ENCODE measurements around the gene ITGA11. TPM values are rescaled to one million over a fixed set of nuclear protein-coding genes. Genes with fewer than 3 reads are reported as not detected.

The ITGA11 gene
- total and polyA plus RNA-seq, 2 donors (not counting 1 experiment from before 2014, with no cell fraction given) = not detected

DNA sequence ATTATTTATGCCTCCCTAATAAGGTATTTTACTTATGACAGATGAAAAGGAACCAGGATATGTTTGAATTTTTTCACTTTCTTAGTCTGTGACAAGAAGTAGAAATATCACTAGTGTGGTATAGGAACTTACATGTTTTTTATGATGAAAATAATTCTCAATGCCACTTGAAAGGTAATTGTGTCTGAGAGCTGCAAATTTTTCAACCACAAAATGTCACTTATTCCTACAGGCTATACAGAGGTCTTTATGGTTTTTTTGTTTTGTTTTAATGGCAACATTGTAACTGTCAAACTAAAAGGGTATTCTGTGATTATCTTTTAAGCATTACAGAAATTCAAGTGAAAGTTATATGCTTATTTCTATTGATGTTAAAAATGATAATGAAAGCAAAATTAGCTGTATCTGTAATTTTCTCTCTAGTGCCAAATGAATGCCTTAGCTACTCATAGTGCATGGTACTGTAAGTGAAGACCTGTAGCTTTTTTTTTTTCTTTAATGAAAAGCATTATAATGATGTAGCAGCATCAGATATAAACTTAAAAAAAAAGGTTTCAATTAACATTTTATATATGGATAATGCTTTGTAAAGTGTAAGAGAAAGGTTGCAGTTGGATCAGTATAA is 139.7 kb downstream of the ITGA11 start:
- ATAC-seq (ENCODE audit: low read depth) (no peak), DNase-seq (no peak)
- Mint-ChIP-seq H3K9me3 (ENCODE audit: insufficient read depth) (no peaks in the 10 kb centered on the region), H3K27ac (no peak overlapping the region), H3K27me3 (no peaks in the 10 kb centered on the region), H3K4me3 (no peak overlapping the region), H3K4me1 (peaks cover 18% of the 10 kb centered on the region)
- ChIA-PET POLR2A (interaction anchor here (1.6 kb wide), 1 partner anchor 14 kb away, joined by 5 read pairs; no protein-coding TSS in a partner anchor), CTCF (interaction anchor here (1.7 kb wide), 1 partner anchor 14 kb away, joined by 5 read pairs; no protein-coding TSS in a partner anchor)
- H3K4me3 ChIP-seq (ENCODE audit: control extremely low read depth in 1 of 5, extremely low read depth in 1 of 5, insufficient read depth in 1 of 5, low read depth in 2 of 5, low read length in 4 of 5) = no peak overlapping the region
- no peak overlapping the region for H3K27ac ChIP-seq (ENCODE audit: low read length in 2 of 2)
- peaks cover 49% of the 10 kb centered on the region for H4K20me1 ChIP-seq (ENCODE audit: control insufficient read depth, insufficient read depth, low read length, poor library complexity, severe bottlenecking)
- H3K9ac ChIP-seq (ENCODE audit: low read length) = no peak overlapping the region
- no peaks in the 10 kb centered on the region for H3K27me3 ChIP-seq (replicated peaks in 1 of 4; ENCODE audit: control extremely low read depth in 1 of 4, control insufficient read depth in 3 of 4, insufficient read depth in 4 of 4, low read length in 3 of 4)
- H3K36me3 ChIP-seq (replicated peaks in 1 of 2; ENCODE audit: control extremely low read depth in 1 of 2, control insufficient read depth in 1 of 2, extremely low read depth in 1 of 2, insufficient read depth in 2 of 2, low read length in 1 of 2) = peaks cover 11 to 31% of the 10 kb centered on the region in 2 experiments
- H2AFZ ChIP-seq (ENCODE audit: insufficient read depth, low read depth, low read length, poor library complexity, severe bottlenecking) = no peak overlapping the region
- no peaks in the 10 kb centered on the region for H3K4me1 ChIP-seq (ENCODE audit: control insufficient read depth in 2 of 2, insufficient read depth in 2 of 2, low read length in 2 of 2)
- H3K9me3 ChIP-seq (ENCODE audit: control extremely low read depth in 1 of 3, control insufficient read depth in 2 of 3, insufficient read depth in 1 of 3, low read length in 2 of 3) = no peaks in the 10 kb centered on the region
- peaks cover 58% of the 10 kb centered on the region for H3K79me2 ChIP-seq (ENCODE audit: control insufficient read depth, insufficient read depth, low read length)
- TF ChIP-seq EZH2 (IDR thresholded peaks at IDR 0.05; ENCODE audit: borderline replicate concordance, insufficient read depth, low read depth, low read length, poor library complexity, severe bottlenecking) = no peak
- TF ChIP-seq CTCF (IDR thresholded peaks at IDR 0.05) = no peak
- H3K4me2 ChIP-seq (replicated peaks; ENCODE audit: low read depth, low read length, poor library complexity, severe bottlenecking) = no peak overlapping the region
- intact Hi-C loops (cut with micrococcal nuclease) = no loop called here

DNA sequence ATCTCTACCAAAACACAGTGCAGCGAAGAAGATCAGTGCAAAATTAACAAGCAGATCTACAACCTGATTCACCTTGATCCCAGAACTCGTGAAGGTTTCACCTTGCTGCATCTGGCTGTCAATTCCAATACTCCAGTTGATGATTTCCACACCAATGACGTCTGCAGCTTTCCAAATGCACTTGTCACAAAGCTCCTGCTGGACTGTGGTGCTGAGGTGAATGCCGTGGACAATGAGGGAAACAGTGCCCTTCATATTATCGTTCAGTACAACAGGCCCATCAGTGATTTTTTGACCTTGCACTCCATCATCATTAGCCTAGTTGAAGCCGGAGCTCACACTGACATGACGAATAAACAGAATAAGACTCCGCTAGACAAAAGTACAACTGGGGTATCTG is 141.2 kb downstream of the ITGA11 start:
- Histone ChIP-seq H4K20me1 (ENCODE audit: control insufficient read depth, insufficient read depth, low read length, poor library complexity, severe bottlenecking) (peaks cover 61% of the 10 kb centered on the region), H3K4me2 (replicated peaks; ENCODE audit: low read depth, low read length, poor library complexity, severe bottlenecking) (no peak overlapping the region), H2AFZ (ENCODE audit: insufficient read depth, low read depth, low read length, poor library complexity, severe bottlenecking) (no peak overlapping the region), H3K9me3 (ENCODE audit: control extremely low read depth in 1 of 3, control insufficient read depth in 2 of 3, insufficient read depth in 1 of 3, low read length in 2 of 3) (no peaks in the 10 kb centered on the region), H3K4me3 (ENCODE audit: control extremely low read depth in 1 of 5, extremely low read depth in 1 of 5, insufficient read depth in 1 of 5, low read depth in 2 of 5, low read length in 4 of 5) (no peak overlapping the region), H3K27ac (ENCODE audit: low read length in 2 of 2) (no peak overlapping the region), H3K79me2 (ENCODE audit: control insufficient read depth, insufficient read depth, low read length) (peaks cover 74% of the 10 kb centered on the region), H3K9ac (ENCODE audit: low read length) (no peak overlapping the region), H3K4me1 (ENCODE audit: control insufficient read depth in 2 of 2, insufficient read depth in 2 of 2, low read length in 2 of 2) (no peaks in the 10 kb centered on the region), H3K36me3 (replicated peaks in 1 of 2; ENCODE audit: control extremely low read depth in 1 of 2, control insufficient read depth in 1 of 2, extremely low read depth in 1 of 2, insufficient read depth in 2 of 2, low read length in 1 of 2) (peaks cover 11 to 33% of the 10 kb centered on the region in 2 experiments), H3K27me3 (replicated peaks in 1 of 4; ENCODE audit: control extremely low read depth in 1 of 4, control insufficient read depth in 3 of 4, insufficient read depth in 4 of 4, low read length in 3 of 4) (no peaks in the 10 kb centered on the region)
- Mint-ChIP-seq H3K27me3 (no peaks in the 10 kb centered on the region), H3K27ac (no peak overlapping the region), H3K4me1 (peaks cover 25% of the 10 kb centered on the region), H3K4me3 (no peak overlapping the region), H3K9me3 (ENCODE audit: insufficient read depth) (no peaks in the 10 kb centered on the region)
- CTCF ChIA-PET = interaction anchor here (1.7 kb wide), 1 partner anchor 16 kb away, joined by 5 read pairs; no protein-coding TSS in a partner anchor
- TF ChIP-seq CTCF (IDR thresholded peaks at IDR 0.05) (no peak), EZH2 (IDR thresholded peaks at IDR 0.05; ENCODE audit: borderline replicate concordance, insufficient read depth, low read depth, low read length, poor library complexity, severe bottlenecking) (no peak)
- ATAC-seq (ENCODE audit: low read depth) (no peak), DNase-seq (no peak)
- 99% methylated on average over 8 of the region's 8 CpGs for whole genome bisulfite sequencing (ENCODE audit: insufficient coverage)
- intact Hi-C loops (cut with micrococcal nuclease) = no loop called here
- POLR2A ChIA-PET = no interaction called here
